Stimulated activated memory B cell treated with anti-CD40 and anti-IgM and Interleukin-4, amounts not matched to agents 10 μg/mL and 1 μg/mL and 100 μg/mL, for 72 hours (primary cell): ENCODE data around the gene PROX2.

Source experiments
- ATAC-seq: fragments of 150-1000 bp; cut with Tn5 transposase; 2 replicates; pipeline ENCODE4 v1.10.0; 2021
- H3K27ac Mint-ChIP-seq: one replicate; pipeline ENCODE4 v1.8.0; 2022; ENCODE audit warnings: mild to moderate bottlenecking, mixed read lengths
- H3K27me3 Mint-ChIP-seq: one replicate; pipeline ENCODE4 v1.8.0; 2022; ENCODE audit warnings: mixed read lengths
- H3K36me3 Mint-ChIP-seq: one replicate; pipeline ENCODE4 v1.8.0; 2022; ENCODE audit warnings: mixed read lengths
- H3K4me1 Mint-ChIP-seq: one replicate; pipeline ENCODE4 v1.8.0; 2022; ENCODE audit warnings: mixed read lengths
- H3K4me3 Mint-ChIP-seq: one replicate; pipeline ENCODE4 v1.8.0; 2022; ENCODE audit warnings: mild to moderate bottlenecking, moderate library complexity, mixed read lengths
- H3K9me3 Mint-ChIP-seq: one replicate; pipeline ENCODE4 v1.8.0; 2022; ENCODE audit warnings: mixed read lengths

PROX2 gene

GRCh38 chr14:74897642-74898041 is 21.7 kb upstream of the PROX2 start:
- ATAC-seq, result no peak
- Mint-ChIP-seq H3K4me3 (no peak overlapping the region), H3K27me3 (no peaks in the 10 kb centered on the region), H3K4me1 (peaks cover 37% of the 10 kb centered on the region), H3K27ac (peak overlapping the region; percentile 32), H3K36me3 (peaks cover 60% of the 10 kb centered on the region), H3K9me3 (no peaks in the 10 kb centered on the region)

GRCh38 chr14:74896400-74896799 is 20.5 kb upstream of the PROX2 start:
- H3K27ac Mint-ChIP-seq, result no peak overlapping the region
- H3K4me1 Mint-ChIP-seq, result peaks cover 44% of the 10 kb centered on the region
- H3K27me3 Mint-ChIP-seq, result no peaks in the 10 kb centered on the region
- no peak overlapping the region for H3K4me3 Mint-ChIP-seq
- no peak for ATAC-seq
- no peaks in the 10 kb centered on the region for H3K9me3 Mint-ChIP-seq
- H3K36me3 Mint-ChIP-seq, result peaks cover 57% of the 10 kb centered on the region

DNA sequence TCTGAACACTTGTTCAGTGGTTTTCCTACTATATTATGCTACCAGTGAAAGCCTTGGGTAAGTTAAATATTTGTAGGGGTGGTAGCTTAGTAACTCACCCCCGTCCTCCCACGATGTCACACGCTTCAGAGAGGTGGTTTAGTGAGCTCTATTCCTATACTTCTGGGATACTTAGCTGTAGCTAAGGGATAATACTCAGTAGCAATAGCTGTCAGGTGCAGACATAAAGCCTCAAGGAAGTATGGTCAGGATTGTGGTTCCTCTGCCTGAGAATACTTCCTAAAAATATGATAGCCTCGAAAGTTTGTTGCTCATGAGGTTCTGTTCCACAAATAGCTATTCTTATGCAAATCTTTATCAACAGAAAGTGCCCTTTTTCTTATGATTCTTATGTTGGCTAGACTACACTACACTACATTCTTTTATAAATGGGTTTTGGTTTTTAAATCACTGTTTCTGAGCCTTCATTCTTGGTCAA is 17.7 kb upstream of the PROX2 start:
- peak overlapping the region; percentile 86 for H3K27ac Mint-ChIP-seq
- H3K9me3 Mint-ChIP-seq, result no peaks in the 10 kb centered on the region
- ATAC-seq, result peak; percentile 47
- H3K4me3 Mint-ChIP-seq, result peak overlapping the region; percentile 61
- H3K4me1 Mint-ChIP-seq, result peaks cover 48% of the 10 kb centered on the region
- peaks cover 50% of the 10 kb centered on the region for H3K36me3 Mint-ChIP-seq
- no peaks in the 10 kb centered on the region for H3K27me3 Mint-ChIP-seq

GRCh38 chr14:74892745-74893144 is 16.8 kb upstream of the PROX2 start:
- peaks cover 57% of the 10 kb centered on the region for H3K4me1 Mint-ChIP-seq
- peaks cover 45% of the 10 kb centered on the region for H3K36me3 Mint-ChIP-seq
- H3K9me3 Mint-ChIP-seq, result no peaks in the 10 kb centered on the region
- H3K27ac Mint-ChIP-seq, result peak overlapping the region; percentile 86
- no peaks in the 10 kb centered on the region for H3K27me3 Mint-ChIP-seq
- ATAC-seq, result peak; percentile 65
- peak overlapping the region; percentile 26 for H3K4me3 Mint-ChIP-seq

DNA sequence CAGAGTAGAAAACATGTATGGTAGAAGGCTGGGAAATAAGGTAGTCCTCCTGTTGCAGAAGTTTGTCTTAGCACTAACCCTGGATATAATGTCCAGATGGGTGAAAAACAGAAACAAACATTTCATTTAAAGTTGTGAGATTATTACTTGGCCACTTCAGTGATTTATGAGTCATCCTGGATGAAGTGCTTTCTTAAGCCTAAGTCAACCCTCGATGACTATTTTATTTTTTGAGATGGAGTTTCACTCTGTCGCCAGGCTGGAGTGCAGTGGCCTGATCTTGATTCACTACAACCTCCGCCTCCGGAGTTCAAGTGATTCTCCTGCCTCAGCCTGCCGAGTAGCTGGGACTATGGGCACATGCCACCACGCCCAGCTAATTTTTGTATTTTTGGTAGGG is 15.9 kb upstream of the PROX2 start:
- Mint-ChIP-seq H3K36me3 (peaks cover 40% of the 10 kb centered on the region), H3K4me1 (peaks cover 57% of the 10 kb centered on the region), H3K27ac (peak overlapping the region; percentile 86), H3K4me3 (no peak overlapping the region), H3K9me3 (no peaks in the 10 kb centered on the region), H3K27me3 (no peaks in the 10 kb centered on the region)
- ATAC-seq, result no peak

- H3K36me3 Mint-ChIP-seq, result peaks cover 38% of the 10 kb centered on the region
- ATAC-seq, result no peak
- H3K9me3 Mint-ChIP-seq, result no peaks in the 10 kb centered on the region
Observed at GRCh38 chr14:74890262-74890661, 14.3 kb upstream of the PROX2 start.

GRCh38 chr14:74888164-74889158 is 12.5 kb upstream of the PROX2 start:
- Mint-ChIP-seq H3K4me3 (no peak overlapping the region), H3K4me1 (peaks cover 67% of the 10 kb centered on the region), H3K27ac (no peak overlapping the region), H3K27me3 (no peaks in the 10 kb centered on the region), H3K9me3 (no peaks in the 10 kb centered on the region), H3K36me3 (peaks cover 42% of the 10 kb centered on the region)
- no peak for ATAC-seq

More at GRCh38 chr14:74890262-74890661, 14.3 kb upstream of the PROX2 start:
- Mint-ChIP-seq H3K27ac (no peak overlapping the region), H3K27me3 (no peaks in the 10 kb centered on the region), H3K4me1 (peaks cover 62% of the 10 kb centered on the region), H3K4me3 (no peak overlapping the region)

- Mint-ChIP-seq H3K4me3 (no peak overlapping the region), H3K4me1 (peaks cover 60% of the 10 kb centered on the region), H3K9me3 (no peaks in the 10 kb centered on the region), H3K36me3 (peaks cover 47% of the 10 kb centered on the region), H3K27ac (peak overlapping the region; percentile 91), H3K27me3 (no peaks in the 10 kb centered on the region)
- no peak for ATAC-seq
Observed at GRCh38 chr14:74886001-74886400, 10.1 kb upstream of the PROX2 start.

DNA sequence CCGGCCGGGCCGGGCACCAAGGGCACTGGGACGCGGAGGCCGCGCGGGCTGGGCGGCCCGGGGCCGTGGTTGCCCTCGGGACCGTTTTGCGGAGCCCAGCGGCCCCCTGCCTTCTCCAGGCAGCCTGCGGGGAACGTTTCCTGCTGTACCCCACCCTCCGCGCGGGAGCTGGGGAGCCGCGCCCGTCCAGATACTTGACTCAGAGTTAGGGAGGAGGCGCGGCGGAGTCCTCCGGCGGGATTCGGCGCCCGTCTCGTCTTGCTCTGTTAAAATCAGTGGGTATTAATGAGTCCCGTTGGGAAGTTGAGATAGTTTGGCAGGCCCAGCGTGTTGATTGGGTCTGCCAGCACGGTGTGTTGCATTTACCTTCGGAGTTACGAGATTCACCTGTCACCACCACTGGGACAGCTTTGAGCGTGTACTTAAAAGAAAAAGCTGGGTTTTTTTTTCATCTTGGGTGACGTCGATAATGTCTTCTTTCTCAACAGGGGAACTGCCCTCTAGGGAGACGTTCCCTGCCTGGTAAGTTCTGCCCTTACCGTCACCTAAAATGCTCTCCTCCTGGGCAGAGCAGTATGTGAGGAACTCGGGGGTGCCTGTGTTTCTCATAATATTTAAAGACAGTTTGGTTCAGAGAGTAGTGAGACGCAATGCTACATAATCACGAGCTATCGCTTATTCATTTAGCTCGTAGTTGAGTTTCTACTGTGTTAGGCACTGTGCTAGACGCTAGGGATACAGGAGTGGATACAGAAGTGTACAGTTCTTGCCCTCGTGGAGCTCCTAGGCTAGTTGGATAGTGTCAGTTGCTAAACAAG is 6.4 kb upstream of the PROX2 start:
- H3K27me3 Mint-ChIP-seq, result no peaks in the 10 kb centered on the region
- H3K27ac Mint-ChIP-seq, result peak overlapping the region; percentile 91
- H3K36me3 Mint-ChIP-seq, result peaks cover 35% of the 10 kb centered on the region

GRCh38 chr14:74881431-74882102 is 5.6 kb upstream of the PROX2 start, which contains the start of gene DLST:
Gene DLST, plus strand, starts transcription at chr14:74881916. Its CDS starts 38 bp downstream, at chr14:74881954.
- Mint-ChIP-seq H3K36me3 (peaks cover 35% of the 10 kb centered on the region), H3K9me3 (no peaks in the 10 kb centered on the region), H3K4me1 (peaks cover 58% of the 10 kb centered on the region), H3K27me3 (no peaks in the 10 kb centered on the region), H3K27ac (peak within 1 kb of the TSS; percentile 91), H3K4me3 (peak within 1 kb of the TSS; percentile 95)
- ATAC-seq, result peak; percentile 95

More for the DNA sequence above, 6.4 kb upstream of the PROX2 start:
- peaks cover 57% of the 10 kb centered on the region for H3K4me1 Mint-ChIP-seq
- no peaks in the 10 kb centered on the region for H3K9me3 Mint-ChIP-seq
- ATAC-seq, result peak; percentile 66
- peak overlapping the region; percentile 95 for H3K4me3 Mint-ChIP-seq

DNA sequence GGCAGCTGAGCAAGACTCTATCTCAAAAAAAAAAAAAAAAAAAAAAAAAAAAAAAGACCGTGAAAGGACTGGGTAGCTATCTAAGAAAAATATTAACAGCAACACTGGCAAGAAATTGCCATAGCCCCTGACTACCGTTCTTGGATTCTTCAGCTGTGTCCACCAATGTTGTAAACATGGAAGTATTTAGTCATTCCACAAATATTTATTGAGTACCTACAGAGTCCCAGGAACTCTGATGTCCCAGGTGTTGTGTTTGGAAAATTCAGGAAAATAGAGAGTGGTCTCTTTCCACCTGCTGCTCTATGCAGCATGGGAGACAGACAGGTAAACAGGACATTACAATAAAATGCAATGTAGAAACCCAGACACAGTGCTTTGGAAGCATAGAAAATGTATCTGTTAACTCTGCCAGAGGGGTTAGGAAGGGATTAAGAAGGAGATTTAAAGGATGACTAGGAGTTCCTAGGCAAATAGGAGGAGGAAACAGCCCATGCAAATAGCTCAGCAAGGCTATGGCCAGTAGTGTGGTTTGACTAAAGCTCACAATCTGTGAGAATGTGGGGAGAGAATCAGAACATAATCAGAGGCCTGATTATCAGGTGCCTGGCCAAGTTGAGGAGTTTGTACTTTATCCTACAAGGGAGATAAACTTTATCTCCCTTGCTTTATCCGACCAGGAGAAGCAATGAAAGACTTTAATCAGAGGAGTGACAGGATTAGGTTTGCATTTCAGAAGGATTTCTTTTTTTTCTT is 3.7 kb upstream of the PROX2 start:
- H3K4me1 Mint-ChIP-seq, result peaks cover 53% of the 10 kb centered on the region
- H3K4me3 Mint-ChIP-seq, result no peak overlapping the region
- H3K9me3 Mint-ChIP-seq, result no peaks in the 10 kb centered on the region
- no peak for ATAC-seq
- peaks cover 17% of the 10 kb centered on the region for H3K36me3 Mint-ChIP-seq
- no peaks in the 10 kb centered on the region for H3K27me3 Mint-ChIP-seq
- H3K27ac Mint-ChIP-seq, result peak overlapping the region; percentile 91

GRCh38 chr14:74875204-74875603 is 741 bp downstream of the PROX2 start:
- Mint-ChIP-seq H3K4me1 (peaks cover 19% of the 10 kb centered on the region), H3K4me3 (no peak overlapping the region), H3K36me3 (no peaks in the 10 kb centered on the region), H3K9me3 (no peaks in the 10 kb centered on the region), H3K27ac (peak overlapping the region; percentile 54), H3K27me3 (no peaks in the 10 kb centered on the region)
- no peak for ATAC-seq

DNA sequence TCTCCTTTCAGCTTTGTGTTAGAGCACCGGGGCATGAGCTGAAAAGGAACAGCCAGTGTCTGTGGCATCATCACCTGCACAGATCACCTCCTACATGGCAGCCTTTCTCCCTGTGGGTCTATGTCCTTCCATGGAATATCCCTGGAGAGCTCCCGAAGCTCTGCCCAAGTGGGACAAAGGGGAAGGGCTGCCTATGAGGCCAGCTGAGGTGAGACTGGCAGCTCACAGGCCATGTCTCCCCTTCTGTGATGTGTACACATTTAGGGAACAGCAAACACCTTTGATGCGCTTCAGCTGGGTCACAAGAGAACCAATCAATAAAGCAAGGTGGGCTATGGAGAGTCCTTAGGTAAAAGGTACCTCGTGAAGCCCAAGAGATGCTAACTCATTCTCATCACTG is 4.1 kb downstream of the PROX2 start:
- H3K4me1 Mint-ChIP-seq, result peaks cover 17% of the 10 kb centered on the region
- H3K4me3 Mint-ChIP-seq, result no peak overlapping the region
- H3K9me3 Mint-ChIP-seq, result no peaks in the 10 kb centered on the region
- no peaks in the 10 kb centered on the region for H3K27me3 Mint-ChIP-seq
- H3K27ac Mint-ChIP-seq, result no peak overlapping the region
- no peaks in the 10 kb centered on the region for H3K36me3 Mint-ChIP-seq
- no peak for ATAC-seq

GRCh38 chr14:74868739-74869138 is 7.2 kb downstream of the PROX2 start:
- H3K4me3 Mint-ChIP-seq, result no peak overlapping the region
- no peaks in the 10 kb centered on the region for H3K36me3 Mint-ChIP-seq
- H3K27me3 Mint-ChIP-seq, result no peaks in the 10 kb centered on the region
- no peaks in the 10 kb centered on the region for H3K9me3 Mint-ChIP-seq
- ATAC-seq, result no peak
- H3K27ac Mint-ChIP-seq, result no peak overlapping the region
- no peaks in the 10 kb centered on the region for H3K4me1 Mint-ChIP-seq
